Tibial nerve (tissue), 4 donors: ENCODE measurements around the gene PEX11B. TPM values are rescaled to one million over a fixed set of nuclear protein-coding genes. Genes with fewer than 3 reads are reported as not detected.
A peak's percentile ranks its signal among the peaks of the same experiment; 100 is the strongest.

ENCODE experiments used
- DNase-seq, 2 donors: peaks; one replicate each; pipeline ENCODE4 v3.0.0-alpha.2; 2019; ENCODE audit warnings: low spot score in 2 of 2
- H3K27ac ChIP-seq, 4 donors: fragments of 200-600 bp; sonication (generic) in 3 of 4; one replicate each; pipeline ENCODE4 v1.5.1; 2017 to 2019; ENCODE audit warnings: mild to moderate bottlenecking in 1 of 4
- H3K27me3 ChIP-seq, 2 donors: fragments of 200-600 bp; sonication (generic) in 1 of 2; one replicate each; pipeline versions ENCODE4 v1.5.1 to v1.6.0; 2017 to 2019
- H3K36me3 ChIP-seq, 3 donors: fragments of 200-600 bp; sonication (generic); one replicate each; pipeline ENCODE4 v1.5.1; 2018 to 2019
- H3K4me1 ChIP-seq, 4 donors: fragments of 200-600 bp; sonication (generic) in 3 of 4; one replicate each; pipeline ENCODE4 v1.5.1; 2017 to 2019
- H3K4me3 ChIP-seq, 4 donors: fragments of 200-600 bp; sonication (generic) in 3 of 4; one replicate each; pipeline ENCODE4 v1.5.1; 2017 to 2019; ENCODE audit warnings: mild to moderate bottlenecking in 1 of 4, moderate library complexity in 1 of 4
- H3K9me3 ChIP-seq, 4 donors: fragments of 200-600 bp; sonication (generic) in 3 of 4; one replicate each; pipeline ENCODE4 v1.5.1; 2017 to 2019
- EP300 ChIP-seq, 2 donors: sonication (generic); formaldehyde crosslinking; IDR thresholded peaks; one replicate each; pipeline ENCODE4 v1.6.1; 2017; ENCODE audit warnings: antibody characterized with exemption in 2 of 2, mild to moderate bottlenecking in 1 of 2
- POLR2A ChIP-seq, 2 donors: fragments of 450-650 bp; IDR thresholded peaks; one replicate each; pipeline ENCODE4 v1.6.1; 2017; ENCODE audit warnings: antibody characterized with exemption in 2 of 2, mild to moderate bottlenecking in 2 of 2, moderate library complexity in 2 of 2
- WGBS, 2 donors: methylation state at CpG; one replicate each; pipeline ENCODE4 v1.1.5; 2018; 5-methylcytosine and 5-hydroxymethylcytosine counted together
- total RNA-seq, 4 donors: library from RNA; depleted of rRNA; stranded (reverse); fragments of >200 nt; gene quantifications; one replicate each; pipeline ENCODE4 v1.1.0, GENCODE V29; 2016
- TF ChIP-seq, protein P1 (sequence below), 5 experiments: fragments of 200-600 bp in 3 of 5; fragments of 450-650 bp in 2 of 5; sonication (generic) in 3 of 5; IDR thresholded peaks; one replicate each; pipeline ENCODE4 v1.5.1; 2016 to 2019; ENCODE audit warnings: antibody characterized with exemption in 5 of 5, mild to moderate bottlenecking in 3 of 5, moderate library complexity in 2 of 5

PEX11B gene
- total RNA-seq, 4 donors from 2014 or later = 27.9 to 35.2 (median 30.8) TPM

DNA sequence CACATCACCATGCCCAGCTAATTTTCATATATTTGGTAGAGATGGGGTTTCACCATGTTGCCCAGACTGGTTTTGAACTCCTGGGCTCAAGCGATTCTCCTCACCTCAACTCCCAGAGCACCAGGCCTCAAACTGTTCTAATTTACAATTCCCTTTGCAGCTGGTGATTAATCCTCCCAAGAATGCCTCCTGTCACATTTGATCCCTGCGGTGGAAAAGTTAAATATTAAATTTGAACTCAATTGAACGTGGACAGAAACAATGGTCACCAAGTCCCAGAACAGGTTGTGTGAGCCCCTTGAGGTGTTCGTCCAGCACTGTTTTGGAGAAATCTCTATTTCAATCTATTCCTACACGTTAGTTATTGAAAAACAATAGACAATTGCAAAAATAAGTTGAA lies 30.9 kb downstream of the PEX11B start:
- no peaks in the 10 kb centered on the region for H3K27me3 ChIP-seq
- no peak for TF ChIP-seq POLR2A (IDR thresholded peaks at IDR 0.05)
- no peak for TF ChIP-seq EP300 (IDR thresholded peaks at IDR 0.05)
- TF ChIP-seq, protein P1, sequence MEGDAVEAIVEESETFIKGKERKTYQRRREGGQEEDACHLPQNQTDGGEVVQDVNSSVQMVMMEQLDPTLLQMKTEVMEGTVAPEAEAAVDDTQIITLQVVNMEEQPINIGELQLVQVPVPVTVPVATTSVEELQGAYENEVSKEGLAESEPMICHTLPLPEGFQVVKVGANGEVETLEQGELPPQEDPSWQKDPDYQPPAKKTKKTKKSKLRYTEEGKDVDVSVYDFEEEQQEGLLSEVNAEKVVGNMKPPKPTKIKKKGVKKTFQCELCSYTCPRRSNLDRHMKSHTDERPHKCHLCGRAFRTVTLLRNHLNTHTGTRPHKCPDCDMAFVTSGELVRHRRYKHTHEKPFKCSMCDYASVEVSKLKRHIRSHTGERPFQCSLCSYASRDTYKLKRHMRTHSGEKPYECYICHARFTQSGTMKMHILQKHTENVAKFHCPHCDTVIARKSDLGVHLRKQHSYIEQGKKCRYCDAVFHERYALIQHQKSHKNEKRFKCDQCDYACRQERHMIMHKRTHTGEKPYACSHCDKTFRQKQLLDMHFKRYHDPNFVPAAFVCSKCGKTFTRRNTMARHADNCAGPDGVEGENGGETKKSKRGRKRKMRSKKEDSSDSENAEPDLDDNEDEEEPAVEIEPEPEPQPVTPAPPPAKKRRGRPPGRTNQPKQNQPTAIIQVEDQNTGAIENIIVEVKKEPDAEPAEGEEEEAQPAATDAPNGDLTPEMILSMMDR (IDR thresholded peaks at IDR 0.05) = no peak
- 78 to 80% methylated on average over 5 of the region's 5 CpGs for WGBS, 2 donors
- no peaks in the 10 kb centered on the region for H3K36me3 ChIP-seq
- H3K9me3 ChIP-seq = no peaks in the 10 kb centered on the region
- H3K4me1 ChIP-seq = peaks cover 0 to 38% (median 25%) of the 10 kb centered on the region in 4 donors
- H3K4me3 ChIP-seq = no peak overlapping the region
- no peak for DNase-seq
- no peak overlapping the region for H3K27ac ChIP-seq

DNA sequence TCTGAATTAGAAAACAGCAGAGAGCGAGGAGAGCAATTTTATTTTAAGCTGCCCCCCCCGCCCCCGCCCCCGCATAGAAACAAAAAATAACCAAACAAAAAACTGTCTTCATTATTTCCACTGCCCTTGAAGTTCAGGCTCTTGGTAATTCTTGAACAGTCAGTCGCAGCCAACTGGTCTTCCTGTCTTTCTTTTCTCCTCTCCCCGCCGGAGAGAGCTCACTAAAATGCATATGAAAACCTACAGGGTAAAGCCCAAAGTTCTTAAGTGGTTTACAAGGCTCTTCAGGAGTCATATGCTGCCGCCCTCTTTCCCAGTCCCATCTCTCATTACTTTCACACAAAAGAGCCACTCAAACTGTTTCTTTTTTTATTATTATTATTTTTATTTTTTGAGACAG lies 31.7 kb downstream of the PEX11B start:
- TF ChIP-seq EP300 (IDR thresholded peaks at IDR 0.05) = no peak
- no peak for TF ChIP-seq POLR2A (IDR thresholded peaks at IDR 0.05)
- TF ChIP-seq, protein P1 (IDR thresholded peaks at IDR 0.05) = no peak
- H3K9me3 ChIP-seq = no peaks in the 10 kb centered on the region
- DNase-seq = no peak
- no peaks in the 10 kb centered on the region for H3K36me3 ChIP-seq
- H3K27me3 ChIP-seq = no peaks in the 10 kb centered on the region
- H3K4me3 ChIP-seq = no peak overlapping the region
- H3K4me1 ChIP-seq = peaks cover 0 to 30% (median 19%) of the 10 kb centered on the region in 4 donors
- H3K27ac ChIP-seq = no peak overlapping the region
- 47 to 52% methylated on average over 8 of the region's 8 CpGs for WGBS, 2 donors

DNA sequence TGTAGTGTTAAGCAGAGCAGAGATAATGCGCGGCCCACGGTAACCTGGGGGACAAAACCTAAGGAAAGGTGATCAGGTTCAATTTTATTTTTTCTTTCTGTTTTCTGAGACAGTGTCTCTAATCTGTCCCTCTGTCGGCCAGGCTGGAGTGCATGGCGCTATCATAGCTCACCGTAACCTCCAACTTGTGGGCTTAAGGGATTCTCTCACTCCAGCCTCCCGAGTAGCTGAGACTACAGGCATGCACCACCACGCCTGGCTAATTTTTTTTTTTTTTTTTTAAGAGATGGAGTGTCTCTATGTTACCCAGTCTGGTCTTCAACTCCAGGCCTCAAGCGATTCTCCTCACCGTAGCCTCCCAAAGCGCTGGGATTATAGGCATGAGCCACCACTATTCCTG lies 32.1 kb downstream of the PEX11B start:
- H3K27ac ChIP-seq = peak overlapping the region in 2 of 4 donors; percentile 0 to 50
- H3K4me1 ChIP-seq = peaks cover 0 to 26% (median 14%) of the 10 kb centered on the region in 4 donors
- no peak for DNase-seq
- no peaks in the 10 kb centered on the region for H3K9me3 ChIP-seq
- peak overlapping the region; percentile 40 to 81 (median 56) for H3K4me3 ChIP-seq
- WGBS, 2 donors = 45 to 48% methylated on average over 11 of the region's 11 CpGs
- no peaks in the 10 kb centered on the region for H3K36me3 ChIP-seq
- TF ChIP-seq POLR2A (IDR thresholded peaks at IDR 0.05) (no peak), EP300 (IDR thresholded peaks at IDR 0.05) (no peak)
- TF ChIP-seq, protein P1 (IDR thresholded peaks at IDR 0.05) = no peak
- no peaks in the 10 kb centered on the region for H3K27me3 ChIP-seq

DNA sequence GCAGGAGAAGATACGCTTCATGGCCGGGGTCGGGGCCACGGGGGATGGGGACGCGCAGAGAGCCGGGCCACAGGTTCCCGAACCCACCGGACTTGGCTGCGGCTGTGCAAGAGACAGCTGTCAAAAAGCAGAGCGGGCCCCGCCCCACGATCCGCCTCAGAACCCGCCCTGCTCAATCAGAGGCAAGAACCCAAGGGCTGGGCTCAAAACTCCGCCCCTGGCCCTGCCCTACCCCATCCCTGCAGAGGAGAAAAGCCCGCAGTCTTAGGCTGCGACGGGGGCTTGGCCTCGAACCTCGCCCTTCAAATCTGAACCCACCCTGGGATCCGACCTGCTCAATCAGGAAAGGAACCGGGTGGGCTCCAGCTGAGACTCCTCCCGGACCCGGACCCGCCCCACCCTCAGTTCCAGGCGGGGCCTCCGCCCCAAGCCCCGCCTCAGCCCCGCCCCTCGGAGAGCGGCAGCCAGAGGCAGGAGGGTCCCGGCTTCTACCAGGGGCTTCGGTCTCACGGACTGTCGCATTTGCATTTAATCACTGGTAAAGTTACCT lies 32.7 kb downstream of the PEX11B start, which contains the start of gene ANKRD35:
Gene ANKRD35 (minus strand): TSS at position 129 of the 550 bp plus-strand sequence. CDS start 108 bp downstream, at position 21.
- no peaks in the 10 kb centered on the region for H3K36me3 ChIP-seq
- H3K9me3 ChIP-seq = no peaks in the 10 kb centered on the region
- H3K4me3 ChIP-seq = peak within 1 kb of the TSS; percentile 40 to 81 (median 56)
- TF ChIP-seq, protein P1 (IDR thresholded peaks at IDR 0.05) = no peak
- TF ChIP-seq EP300 (IDR thresholded peaks at IDR 0.05) (peak in 1 of 2 donors; percentile 27), POLR2A (IDR thresholded peaks at IDR 0.05) (no peak)
- peak within 1 kb of the TSS in 2 of 4 donors; percentile 0 to 50 for H3K27ac ChIP-seq
- no peaks in the 10 kb centered on the region for H3K27me3 ChIP-seq
- DNase-seq = peak; percentile 74 to 78
- WGBS, 2 donors = 2 to 3% methylated on average over 12 to 18 of the region's 36 CpGs
- H3K4me1 ChIP-seq = peaks cover 0 to 20% (median 9%) of the 10 kb centered on the region in 4 donors

DNA sequence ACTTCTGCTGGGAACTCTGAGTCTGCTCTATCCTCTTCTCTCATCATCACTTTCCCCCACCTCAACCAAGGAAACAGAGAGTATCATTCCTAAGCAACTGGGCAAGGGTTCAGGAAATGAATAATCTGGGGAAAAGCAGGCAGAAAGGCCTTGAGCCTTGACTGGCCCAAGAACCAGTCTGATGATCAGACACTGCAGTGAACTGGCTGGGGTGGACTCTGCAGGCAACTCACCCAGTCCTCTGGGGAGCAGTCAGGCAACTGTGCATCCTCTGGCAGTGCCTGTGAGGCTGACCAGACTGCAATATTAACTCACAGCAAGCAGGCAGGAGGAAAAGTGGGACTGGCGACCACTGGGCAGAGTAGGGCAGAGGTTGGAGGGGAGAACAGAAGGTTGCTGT lies 33.8 kb downstream of the PEX11B start:
- DNase-seq = no peak
- peaks cover 0 to 17% (median 6%) of the 10 kb centered on the region in 4 donors for H3K4me1 ChIP-seq
- no peaks in the 10 kb centered on the region for H3K27me3 ChIP-seq
- 88 to 95% methylated on average over 1 of the region's 1 CpG for WGBS, 2 donors
- H3K27ac ChIP-seq = no peak overlapping the region
- no peak for TF ChIP-seq POLR2A (IDR thresholded peaks at IDR 0.05)
- TF ChIP-seq, protein P1 (IDR thresholded peaks at IDR 0.05) = no peak
- no peak for TF ChIP-seq EP300 (IDR thresholded peaks at IDR 0.05)
- H3K4me3 ChIP-seq = no peak overlapping the region
- H3K36me3 ChIP-seq = no peaks in the 10 kb centered on the region
- H3K9me3 ChIP-seq = no peaks in the 10 kb centered on the region
